UCSD-AML1 (cell line): ENCODE results near the gene UHRF1.
A peak's percentile ranks its signal among the peaks of the same experiment; 100 is the strongest.
"Not testable (repeated sequence)": the region's sequence is repeated elsewhere in the genome, so short reads cannot be mapped to it uniquely, and the experiment has no call there.

ENCODE experiments used
- DNase-seq: peaks from one replicate; lab custom pipeline; 2025; ENCODE audit not compliant: unreplicated experiment; lab: John Stamatoyannopoulos, UW

The UHRF1 gene

GRCh38 chr19:4933528-4933927 is 24.2 kb downstream of the UHRF1 start:
- DNase-seq = no peak

- DNase-seq = no peak
Observed at GRCh38 chr19:4935444-4935843, 26.1 kb downstream of the UHRF1 start.

GRCh38 chr19:4937060-4937459 is 27.8 kb downstream of the UHRF1 start:
- no peak for DNase-seq

DNA sequence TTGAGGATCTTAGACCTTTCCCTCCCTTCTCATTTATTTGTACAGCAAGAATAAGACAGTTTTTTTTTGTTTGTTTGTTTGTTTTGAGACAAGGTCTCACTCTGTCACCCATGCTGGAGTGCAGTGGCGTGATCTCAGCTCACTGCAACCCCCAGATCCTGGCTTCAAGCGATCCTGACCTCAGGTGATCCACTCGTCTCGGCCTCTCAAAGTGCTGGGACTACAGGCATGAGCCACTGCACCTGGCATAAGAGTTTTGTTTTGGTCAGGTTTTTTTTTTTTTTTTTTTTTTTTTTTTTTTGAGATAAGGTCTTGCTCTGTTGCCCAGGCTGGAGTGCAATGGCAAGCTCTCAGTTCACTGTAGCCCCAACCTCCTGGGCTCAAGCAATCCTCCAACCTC is 29.2 kb downstream of the UHRF1 start:
- not testable (repeated sequence) for DNase-seq

DNA sequence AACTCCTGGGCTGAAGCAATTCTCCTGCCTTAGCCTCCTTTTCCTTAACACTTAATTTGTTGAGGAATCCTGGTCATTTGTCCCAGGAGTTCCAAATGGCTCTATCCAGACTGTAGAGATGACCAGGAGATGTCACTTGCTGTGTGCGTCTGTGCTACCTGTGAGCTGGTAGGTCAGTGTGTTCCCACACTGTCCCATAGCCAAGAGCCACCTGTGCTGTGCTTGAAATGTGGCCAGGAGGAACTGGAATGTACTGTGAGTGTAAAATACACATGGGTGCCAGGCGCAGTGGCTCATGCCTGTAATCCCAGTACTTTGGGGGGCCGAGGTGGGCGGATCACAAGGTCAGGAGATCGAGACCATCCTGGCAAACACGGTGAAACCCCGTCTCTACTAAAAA is 30.2 kb downstream of the UHRF1 start:
- DNase-seq = no peak

GRCh38 chr19:4941638-4942169 is 32.4 kb downstream of the UHRF1 start:
- DNase-seq = not testable (repeated sequence)

GRCh38 chr19:4950650-4951049 is 41.3 kb downstream of the UHRF1 start:
- not testable (repeated sequence) for DNase-seq

DNA sequence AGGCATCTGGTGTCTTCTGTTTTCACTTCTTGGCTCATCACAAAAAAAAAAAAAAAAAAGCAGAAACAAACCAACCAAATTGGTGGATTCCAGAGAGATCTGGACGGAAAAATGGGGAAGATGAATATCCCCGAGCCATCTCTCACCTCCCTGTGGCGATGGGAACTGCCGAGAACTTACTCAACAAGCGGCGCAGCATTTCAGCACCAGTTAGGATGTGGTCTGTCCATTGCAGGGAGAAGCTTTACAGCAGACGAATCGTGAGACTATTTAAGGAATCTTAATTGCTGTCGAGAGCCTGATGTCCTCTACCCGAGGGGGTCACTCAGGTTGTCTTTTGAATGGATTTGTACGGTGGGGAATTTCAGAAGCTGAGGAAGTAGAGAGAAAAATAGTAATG is 42.4 kb downstream of the UHRF1 start:
- DNase-seq = no peak

GRCh38 chr19:4952945-4953344 is 43.6 kb downstream of the UHRF1 start:
- no peak for DNase-seq

DNA sequence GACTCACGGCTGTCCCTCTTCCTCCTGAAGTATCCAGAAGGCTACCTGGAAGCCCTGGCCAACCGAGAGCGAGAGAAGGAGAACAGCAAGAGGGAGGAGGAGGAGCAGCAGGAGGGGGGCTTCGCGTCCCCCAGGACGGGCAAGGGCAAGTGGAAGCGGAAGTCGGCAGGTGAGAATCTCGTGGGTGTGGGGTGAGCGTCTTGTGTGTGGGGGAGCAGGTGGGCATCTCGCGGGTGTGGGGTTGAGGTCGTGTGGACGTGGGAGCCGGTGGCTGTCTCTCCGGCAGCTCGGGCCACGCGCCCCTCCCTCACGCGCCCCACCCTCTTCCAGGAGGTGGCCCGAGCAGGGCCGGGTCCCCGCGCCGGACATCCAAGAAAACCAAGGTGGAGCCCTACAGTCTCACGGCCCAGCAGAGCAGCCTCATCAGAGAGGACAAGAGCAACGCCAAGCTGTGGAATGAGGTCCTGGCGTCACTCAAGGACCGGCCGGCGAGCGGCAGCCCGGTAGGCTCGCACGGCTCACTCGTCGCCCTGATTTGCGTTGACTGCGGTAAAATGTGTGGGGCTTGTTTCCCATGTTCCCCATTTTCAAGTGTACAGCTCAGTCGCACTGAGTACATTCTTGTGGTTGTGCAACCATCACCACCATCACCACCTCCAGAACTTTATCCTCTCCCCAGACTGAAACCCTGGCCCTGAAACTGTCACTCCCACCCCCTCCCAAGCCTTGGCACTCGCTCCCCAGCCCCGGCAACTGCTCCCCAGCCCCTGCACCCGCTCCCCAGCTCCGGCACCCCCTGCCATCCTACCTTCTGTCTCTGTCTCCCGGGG is 45.2 kb downstream of the UHRF1 start:
- DNase-seq = not testable (repeated sequence)

GRCh38 chr19:4955274-4955673 is 46.0 kb downstream of the UHRF1 start:
- no peak for DNase-seq

DNA sequence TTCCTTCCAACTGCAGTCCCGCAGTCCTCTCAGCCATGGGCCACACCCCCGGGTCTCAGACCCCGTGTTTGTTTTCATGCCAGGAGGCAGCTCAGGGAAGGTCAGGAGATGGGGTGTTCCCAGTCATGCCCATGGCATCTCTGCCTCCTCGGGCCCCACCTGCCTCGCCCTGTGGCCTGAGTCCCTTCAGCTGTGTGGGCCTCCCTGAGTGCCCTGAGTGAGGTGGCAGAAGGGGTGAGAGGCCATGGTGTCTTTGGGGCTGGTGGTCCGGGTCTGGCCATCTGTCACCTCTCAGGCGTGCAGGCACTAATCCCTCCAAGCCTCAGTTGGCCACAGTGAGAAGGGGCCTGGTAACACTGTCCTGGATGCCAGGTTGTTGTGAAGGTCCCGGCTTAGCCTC is 48.7 kb downstream of the UHRF1 start:
- no peak for DNase-seq

DNA sequence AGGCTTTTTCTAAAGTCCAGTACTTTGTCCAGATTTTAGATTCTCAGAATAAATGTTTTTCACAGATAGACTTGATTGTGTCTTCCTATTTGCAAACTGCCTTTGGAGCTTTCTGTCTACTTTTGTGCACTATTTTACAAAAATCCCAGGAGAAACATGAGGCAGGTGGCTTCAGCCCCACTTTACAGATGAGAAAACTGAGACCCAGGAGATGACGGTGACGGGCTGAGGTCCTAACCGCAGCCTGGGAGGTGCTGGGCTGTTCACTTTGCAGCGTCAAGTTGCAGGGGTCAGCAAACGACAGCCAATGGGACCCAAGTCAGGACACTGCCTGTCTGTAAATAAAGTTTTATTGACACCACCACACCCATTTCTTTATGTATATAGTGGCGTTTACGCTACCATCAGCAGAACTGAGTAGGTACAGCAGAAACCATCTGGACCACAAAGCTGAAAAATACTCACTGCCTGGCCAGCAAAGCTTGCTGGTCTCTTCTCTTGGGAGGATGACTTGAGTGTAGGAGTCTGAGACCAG is 52.9 kb downstream of the UHRF1 start:
- no peak for DNase-seq

DNA sequence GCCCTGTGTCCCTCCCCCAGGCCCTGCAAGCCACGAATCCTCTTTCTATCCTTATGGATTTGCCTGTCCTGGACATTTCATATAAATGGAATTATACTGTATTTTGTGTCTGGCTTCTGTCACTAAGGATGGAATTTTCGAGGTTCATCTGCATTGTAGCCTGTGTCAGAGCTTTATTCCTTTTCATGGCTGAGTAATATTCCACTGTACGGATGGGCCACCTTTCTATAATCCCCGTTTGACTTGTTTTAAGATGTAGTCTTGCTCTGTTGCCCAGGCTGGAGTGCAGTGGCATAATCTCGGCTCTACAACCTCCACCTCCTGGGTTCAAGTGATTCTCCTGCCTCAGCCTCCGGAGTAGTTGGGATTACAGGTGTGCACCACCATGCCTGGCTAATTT is 55.8 kb downstream of the UHRF1 start:
- DNase-seq = no peak

DNA sequence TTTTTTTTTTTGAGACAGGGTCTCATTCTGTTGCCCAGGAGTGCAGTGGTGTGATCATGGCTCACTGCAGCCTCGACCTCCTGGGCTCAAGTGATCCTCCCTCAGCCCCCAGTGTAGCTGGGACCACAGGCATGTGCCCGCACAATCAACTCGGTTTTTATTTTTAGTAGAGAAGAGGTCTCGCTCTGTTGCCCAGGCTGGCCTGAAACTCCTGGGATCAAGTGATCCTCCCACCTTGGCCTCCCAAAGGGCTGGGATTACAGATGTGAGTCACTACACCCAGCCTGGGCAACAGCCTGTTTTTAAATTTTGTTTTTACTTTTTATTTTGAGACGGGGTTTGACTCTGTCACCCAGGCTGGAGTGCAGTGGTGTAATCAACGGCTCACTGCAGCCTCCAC is 57.3 kb downstream of the UHRF1 start:
- no peak for DNase-seq

DNA sequence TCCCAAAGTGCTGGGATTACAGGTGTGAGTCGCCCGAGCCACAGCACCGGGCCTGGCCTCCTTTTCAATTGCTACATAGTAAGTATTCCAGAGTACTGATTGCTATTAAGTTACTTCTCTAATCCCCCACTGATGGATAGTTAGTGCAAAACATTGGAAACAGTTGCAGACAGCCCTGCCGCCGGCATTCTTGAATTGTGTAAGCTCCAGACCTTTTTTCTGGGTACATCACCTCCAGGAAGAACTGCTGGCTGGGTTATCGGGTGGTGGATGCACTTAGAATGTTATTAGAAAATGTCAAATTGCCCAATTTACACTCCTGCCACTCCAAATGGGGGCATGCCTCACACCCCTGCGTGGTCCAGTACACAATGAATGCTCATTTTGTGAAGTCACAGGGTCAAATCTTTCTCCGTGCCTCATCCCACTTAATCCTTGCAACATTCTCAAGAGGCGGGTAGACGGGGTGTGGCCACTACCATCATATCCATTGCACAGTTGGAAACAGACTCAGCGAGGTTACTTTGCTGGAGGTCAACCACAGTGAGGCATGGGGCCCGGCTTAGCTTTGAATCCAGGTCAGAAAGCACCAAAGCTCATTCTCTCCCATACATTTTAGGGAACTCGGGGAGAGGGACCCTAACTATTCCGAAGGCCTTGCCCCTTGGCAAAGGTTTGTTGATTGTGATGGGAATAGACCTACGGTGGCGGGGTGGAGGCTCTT is 58.6 kb downstream of the UHRF1 start:
- no peak for DNase-seq

DNA sequence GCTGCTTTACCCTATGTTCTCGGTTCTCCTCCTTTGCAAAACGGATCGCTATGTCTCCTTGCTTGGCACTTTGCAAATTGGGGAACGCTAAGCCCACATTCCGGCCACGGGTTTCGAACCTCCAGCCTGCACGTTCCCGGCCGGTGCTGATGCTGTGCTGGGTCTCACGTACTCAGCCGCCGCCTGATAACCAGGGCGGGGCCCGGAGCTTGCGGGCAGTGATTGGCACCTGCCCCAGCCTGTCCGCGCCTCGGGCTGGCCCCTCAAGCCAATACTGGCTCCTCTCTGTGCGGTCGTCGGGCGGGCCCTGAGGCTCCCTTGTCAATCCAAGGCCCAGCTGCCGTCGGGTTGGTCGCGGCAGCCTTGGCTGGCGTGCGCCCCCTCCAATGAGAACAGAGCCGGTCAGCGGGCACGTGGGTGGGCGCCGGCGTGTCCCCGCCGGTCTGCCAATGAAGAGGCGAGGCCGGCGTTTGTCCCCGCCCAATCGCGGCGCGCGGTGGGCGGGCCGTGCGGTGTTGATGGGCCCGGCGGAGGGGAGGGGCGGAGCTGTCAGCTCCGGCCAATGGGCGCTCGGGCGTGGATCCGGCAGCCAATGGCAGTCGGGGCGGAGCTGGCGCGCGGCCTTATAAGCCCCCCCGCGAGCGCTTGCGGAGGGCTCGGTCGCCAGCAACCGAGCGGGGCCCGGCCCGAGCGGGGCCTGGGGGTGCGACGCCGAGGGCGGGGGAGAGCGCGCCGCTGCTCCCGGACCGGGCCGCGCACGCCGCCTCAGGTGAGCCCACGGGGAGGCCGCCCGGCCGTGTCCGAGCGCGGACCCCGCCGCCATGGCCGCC is 59.4 kb downstream of the UHRF1 start, which contains the start of gene KDM4B:
Gene KDM4B, plus strand, starts transcription at position 652 of the 830 bp plus-strand sequence. CDS start 63,778 bp downstream, outside the sequence.
- peak; percentile 100 for DNase-seq

DNA sequence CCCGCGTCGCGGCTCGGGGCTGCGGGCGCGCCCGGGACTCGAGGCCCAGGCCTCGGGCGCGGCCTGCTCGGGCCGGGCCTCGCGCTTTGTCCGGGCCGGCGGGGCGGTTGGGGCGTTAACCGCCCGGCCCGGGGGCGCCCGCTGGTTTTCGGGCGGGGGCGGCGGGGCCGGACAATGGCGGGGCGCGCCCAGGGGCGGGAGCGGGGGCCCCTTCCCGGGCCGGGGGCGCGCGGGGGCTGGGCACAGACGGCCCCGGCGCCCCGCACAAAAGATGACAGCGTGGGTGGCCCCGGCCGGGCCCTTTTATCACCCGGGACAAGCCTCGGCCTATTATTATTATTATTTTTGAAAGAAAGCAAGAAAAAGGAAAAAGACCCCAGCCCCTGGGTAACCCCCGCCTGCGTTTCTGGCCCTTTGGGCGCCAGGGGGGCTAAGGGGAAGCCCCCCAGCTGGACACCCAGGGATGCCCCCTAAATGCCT is 60.0 kb downstream of the UHRF1 start:
- DNase-seq = no peak

DNA sequence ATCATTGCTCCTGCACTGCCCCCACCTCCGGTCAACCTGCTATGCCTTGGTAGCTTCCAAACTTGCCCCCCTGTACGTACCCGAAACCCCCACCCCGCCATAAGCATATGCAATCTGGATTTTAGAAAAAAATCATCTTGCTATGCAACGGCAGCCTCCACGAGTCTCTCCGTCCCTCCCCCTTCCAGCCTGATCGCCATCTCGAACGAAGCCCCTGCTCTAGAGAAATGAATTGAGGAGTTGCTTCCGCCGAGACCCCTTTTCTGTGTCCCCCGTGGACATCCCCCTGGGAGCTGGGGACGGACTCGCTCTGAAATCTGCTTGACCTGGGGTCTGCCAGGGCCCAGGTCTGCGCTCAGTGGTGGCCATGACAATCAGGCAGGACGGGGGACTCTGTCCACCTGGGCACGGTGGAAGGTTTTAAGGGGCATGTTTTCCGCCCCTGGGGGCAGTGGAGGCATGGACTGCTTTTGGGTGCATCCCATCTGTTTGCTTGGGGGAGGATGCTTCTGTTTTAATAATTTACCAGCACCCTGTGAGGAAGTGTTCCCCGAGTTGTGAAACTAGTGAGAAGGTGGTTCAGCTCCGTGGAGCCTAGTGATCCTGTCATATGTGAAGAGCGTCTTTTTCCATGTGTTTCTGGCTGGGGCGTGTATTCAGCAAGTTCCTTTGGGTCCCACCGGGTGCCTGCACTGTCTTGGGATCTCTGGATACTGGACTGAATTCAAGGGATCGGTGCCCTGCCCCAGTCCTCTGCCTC is 60.7 kb downstream of the UHRF1 start:
- peak; percentile 41 for DNase-seq
